Retinal pigment epithelial cell (primary cell): ENCODE measurements around the gene CORO7.

ENCODE experiments used
- DNase-seq: peaks from one replicate; pipeline ENCODE4 v3.0.0-alpha.2; 2010; ENCODE audit warnings: low read depth
- H3K4me3 ChIP-seq: 2 replicates; pipeline ENCODE4 v1.5.1; 2011; ENCODE audit warnings: mild to moderate bottlenecking, low read length, control low read depth, moderate library complexity
- TF ChIP-seq, protein P1 (sequence below): conservative IDR thresholded peaks from 2 replicates; pipeline ENCODE4 v1.5.1; 2011; ENCODE audit warnings: low read depth, low read length, control low read depth, inconsistent platforms

The CORO7 gene

DNA sequence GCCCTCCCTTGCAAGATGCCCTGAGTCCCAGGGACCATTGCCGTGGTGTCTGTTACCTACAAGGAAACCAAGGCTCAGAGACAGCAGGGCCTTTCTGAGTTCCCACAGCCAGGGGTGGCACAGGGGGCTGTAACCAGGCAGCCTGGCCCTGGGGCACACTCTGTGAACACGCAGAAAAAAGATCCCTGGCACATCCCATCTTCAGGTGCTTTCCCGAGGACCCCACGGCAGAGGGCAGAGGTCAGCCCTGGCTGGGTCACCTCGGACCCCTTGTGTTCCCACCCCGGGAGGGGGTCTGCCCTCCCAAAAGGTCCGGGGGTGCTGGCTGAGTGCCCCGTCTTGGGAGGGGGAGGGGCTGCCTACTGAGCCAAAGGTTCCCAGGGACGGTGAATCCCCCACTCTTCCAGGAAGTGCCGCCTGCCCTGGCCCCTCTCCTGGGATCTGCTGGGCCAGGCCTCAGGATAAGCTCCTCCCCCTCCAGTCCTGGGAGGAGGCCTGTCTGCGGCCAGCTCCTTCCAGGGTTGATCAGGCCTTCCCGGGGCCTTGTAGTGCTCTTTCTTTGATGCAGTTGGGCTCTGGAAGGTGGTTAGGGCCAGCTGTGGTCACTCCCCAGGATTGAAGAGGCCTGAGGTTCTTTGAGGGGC is 92.4 kb downstream of the CORO7 start:
- TF ChIP-seq, protein P1, sequence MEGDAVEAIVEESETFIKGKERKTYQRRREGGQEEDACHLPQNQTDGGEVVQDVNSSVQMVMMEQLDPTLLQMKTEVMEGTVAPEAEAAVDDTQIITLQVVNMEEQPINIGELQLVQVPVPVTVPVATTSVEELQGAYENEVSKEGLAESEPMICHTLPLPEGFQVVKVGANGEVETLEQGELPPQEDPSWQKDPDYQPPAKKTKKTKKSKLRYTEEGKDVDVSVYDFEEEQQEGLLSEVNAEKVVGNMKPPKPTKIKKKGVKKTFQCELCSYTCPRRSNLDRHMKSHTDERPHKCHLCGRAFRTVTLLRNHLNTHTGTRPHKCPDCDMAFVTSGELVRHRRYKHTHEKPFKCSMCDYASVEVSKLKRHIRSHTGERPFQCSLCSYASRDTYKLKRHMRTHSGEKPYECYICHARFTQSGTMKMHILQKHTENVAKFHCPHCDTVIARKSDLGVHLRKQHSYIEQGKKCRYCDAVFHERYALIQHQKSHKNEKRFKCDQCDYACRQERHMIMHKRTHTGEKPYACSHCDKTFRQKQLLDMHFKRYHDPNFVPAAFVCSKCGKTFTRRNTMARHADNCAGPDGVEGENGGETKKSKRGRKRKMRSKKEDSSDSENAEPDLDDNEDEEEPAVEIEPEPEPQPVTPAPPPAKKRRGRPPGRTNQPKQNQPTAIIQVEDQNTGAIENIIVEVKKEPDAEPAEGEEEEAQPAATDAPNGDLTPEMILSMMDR = no peak
- H3K4me3 ChIP-seq = no peak overlapping the region
- DNase-seq = no peak

DNA sequence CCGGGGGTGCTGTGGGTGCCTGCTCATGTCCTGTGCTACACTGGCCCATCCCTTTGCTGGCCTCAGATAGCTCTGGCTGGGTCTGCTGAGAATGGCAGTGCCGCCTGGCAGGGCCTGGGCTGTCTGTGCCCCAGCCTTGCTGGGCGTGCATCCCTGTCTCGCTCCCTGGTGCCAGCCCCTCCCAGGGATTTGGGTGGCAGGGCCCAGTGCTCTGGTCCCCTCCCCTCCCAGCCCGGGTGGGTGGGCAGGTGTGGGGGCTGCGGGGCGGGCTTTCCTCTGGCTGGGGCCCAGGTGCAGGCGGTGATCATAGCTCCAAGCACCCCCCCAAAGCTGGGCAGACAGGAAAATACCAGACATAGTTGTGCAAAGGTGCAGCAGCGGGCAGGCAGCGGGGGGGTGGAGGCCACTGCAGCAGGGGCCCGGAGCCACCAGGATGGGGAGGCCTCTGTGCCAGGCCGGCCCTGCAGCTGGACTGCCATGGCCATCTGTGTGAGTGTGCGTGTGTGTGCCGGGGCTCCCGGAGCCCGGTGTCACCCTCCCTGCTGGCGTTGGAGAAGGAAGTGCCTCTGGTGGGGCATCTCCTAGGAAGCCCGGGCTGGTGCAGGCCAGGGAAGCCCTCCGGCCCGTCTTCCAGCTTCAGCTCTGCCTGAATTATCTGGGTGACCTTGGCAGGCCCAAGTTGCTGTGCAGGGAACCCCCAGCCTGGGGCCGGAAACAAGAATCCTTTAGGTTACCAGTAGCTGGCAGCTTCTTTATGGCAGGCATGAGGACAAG is 93.1 kb downstream of the CORO7 start:
- DNase-seq = no peak
- no peak overlapping the region for H3K4me3 ChIP-seq
- TF ChIP-seq, protein P1 = no peak

DNA sequence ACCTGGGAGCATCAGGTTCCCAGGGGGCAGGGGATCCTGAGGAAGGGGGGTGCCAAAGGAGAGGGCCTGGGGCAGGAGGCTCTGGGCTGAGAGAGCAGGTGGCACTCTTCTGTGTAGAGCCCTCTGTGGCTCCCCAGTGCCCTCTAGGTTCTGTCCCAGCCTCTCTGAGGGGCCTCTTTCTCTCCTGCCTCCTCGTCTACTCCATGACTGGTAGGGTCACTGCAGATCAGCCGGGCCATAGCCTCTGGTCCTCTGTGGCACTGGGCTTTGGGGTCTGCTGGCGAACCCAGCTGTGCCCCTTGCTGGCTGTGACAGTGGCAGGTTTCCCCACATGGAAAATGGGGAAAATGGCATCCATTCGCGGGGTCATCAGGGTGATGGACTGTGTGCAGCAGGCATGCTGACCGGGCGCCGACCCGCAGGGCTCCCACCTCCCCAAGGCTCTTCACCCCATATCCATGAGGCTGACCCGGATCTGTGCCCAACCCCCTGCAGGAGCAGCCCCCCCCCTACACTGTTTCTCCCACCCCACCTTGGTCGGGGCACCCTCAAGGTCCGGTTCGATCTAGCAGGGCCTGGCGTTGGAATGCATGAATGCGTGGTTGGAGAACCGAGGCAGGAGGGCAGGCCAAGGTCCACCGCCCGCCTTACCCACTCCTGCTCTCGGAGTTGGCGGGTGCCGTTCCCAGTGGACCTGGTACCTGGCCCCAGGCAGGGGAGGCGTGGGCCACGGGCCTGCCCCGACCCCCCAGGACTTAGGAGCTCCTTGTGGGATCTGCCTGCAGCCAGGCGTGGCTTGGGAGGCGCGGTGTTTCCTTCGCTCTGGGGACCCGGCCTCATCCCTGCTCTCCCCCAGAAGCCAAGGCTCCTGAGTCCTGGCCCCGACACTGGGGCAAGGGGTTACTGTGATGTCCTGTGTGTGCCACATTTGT is 94.0 kb downstream of the CORO7 start:
- no peak overlapping the region for H3K4me3 ChIP-seq
- no peak for DNase-seq
- TF ChIP-seq, protein P1 = no peak

DNA sequence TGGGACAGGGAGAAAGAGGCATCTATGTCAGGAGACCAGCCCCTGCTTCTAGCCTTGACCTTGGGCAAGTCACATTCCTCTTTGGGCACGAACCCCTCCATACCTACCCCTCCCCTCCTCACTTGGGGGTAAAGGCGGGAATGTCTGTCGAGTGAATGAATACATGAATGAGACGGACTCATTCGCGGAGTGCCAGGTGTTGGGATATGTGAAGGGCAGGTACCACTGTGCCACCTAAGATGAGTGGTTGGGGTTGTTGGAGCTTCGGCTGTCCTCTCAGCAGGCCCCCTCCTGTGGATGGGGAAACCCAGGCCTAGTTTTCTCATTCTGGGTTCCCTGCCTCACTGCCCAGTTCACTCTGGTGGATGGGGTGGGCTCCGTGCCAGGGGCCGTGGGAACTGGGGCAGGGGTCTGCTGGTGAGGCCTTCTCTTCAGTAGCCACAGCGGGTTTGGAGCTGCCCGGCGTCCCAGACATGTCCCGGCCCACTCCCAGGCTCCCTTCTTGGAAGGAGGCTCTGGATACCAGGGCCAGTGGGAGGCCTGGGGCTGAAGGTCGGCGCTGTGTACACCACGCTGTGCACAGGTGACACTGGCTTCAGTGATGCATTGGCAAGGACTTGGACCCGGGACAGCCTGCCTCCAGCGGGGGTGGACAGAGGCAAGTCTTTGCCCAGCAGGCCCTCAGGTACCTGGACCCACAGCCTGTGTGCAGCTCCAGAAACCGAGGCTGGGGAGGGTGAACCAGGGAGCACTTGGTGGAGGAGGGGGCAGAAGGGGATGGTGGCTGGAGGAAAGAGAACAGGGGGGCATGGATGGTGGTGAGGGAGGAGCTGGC is 94.9 kb downstream of the CORO7 start:
- no peak overlapping the region for H3K4me3 ChIP-seq
- TF ChIP-seq, protein P1 = no peak
- no peak for DNase-seq

DNA sequence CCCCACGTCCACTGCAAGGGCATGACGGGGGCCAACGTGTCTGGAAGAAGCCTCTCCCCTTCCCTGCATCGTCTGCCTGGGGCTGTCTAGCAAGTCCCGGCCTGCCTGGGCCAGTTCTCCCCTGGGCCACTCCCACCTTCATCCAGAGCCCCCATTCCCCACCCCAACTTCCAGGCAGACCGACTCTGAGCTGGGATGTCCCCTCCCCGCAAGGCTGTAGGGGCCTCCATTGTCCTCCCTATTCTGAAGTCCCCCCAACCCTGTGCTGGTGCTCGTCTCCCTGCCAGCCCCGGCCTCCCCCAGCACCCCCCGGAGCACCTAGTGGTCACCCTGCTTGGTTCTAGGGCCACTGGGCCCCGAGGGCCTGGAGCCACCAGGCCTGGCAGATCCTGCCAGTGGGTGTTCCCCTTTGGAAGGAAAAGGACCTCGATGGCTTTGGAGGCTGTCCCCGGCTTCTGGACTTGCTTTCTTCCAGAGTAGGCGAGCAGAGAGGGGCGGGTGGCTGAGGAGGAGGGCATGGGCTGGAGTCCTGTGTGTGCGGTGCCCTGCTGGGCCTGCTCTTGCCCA is 95.7 kb downstream of the CORO7 start:
- no peak overlapping the region for H3K4me3 ChIP-seq
- TF ChIP-seq, protein P1 = no peak
- DNase-seq = no peak
